Thoracic aorta (tissue), 2 donors: ENCODE measurements around the gene ANKRD29. TPM values are rescaled to one million over a fixed set of nuclear protein-coding genes. Genes with fewer than 3 reads are reported as not detected.

Source experiments
- ATAC-seq: fragments of 150-250 bp; one replicate; pipeline ENCODE4 v1.8.0; 2017; ENCODE audit warnings: low read depth; ENCODE audit not compliant: insufficient number of reproducible peaks, low FRiP score
- DNase-seq: peaks from one replicate; pipeline ENCODE4 v3.0.0-alpha.2; 2020; ENCODE audit warnings: low spot score
- H3K27ac ChIP-seq, 2 donors: fragments of 200-600 bp; sonication (generic); 1 replicate in 1 of 2; 2 replicates in 1 of 2; pipeline ENCODE4 v1.5.1; 2016; ENCODE audit warnings: mild to moderate bottlenecking in 2 of 2, moderate library complexity in 2 of 2
- H3K27me3 ChIP-seq: fragments of 200-600 bp; sonication (generic); replicated peaks from 2 replicates; pipeline ENCODE4 v1.6.0; 2016; ENCODE audit warnings: mild to moderate bottlenecking; ENCODE audit not compliant: insufficient read depth
- H3K36me3 ChIP-seq: fragments of 200-600 bp; sonication (generic); one replicate; pipeline ENCODE4 v1.5.1; 2016
- H3K4me1 ChIP-seq, 2 donors: fragments of 200-600 bp; sonication (generic); 1 replicate in 1 of 2; 2 replicates in 1 of 2; pipeline versions ENCODE4 v1.5.1 to v1.6.0; 2016; ENCODE audit warnings: low read depth in 2 of 2, mild to moderate bottlenecking in 1 of 2; ENCODE audit not compliant: control insufficient read depth in 1 of 2
- H3K4me3 ChIP-seq: fragments of 200-600 bp; sonication (generic); 2 replicates; pipeline ENCODE4 v1.5.1; 2016; ENCODE audit warnings: mild to moderate bottlenecking
- H3K9me3 ChIP-seq: fragments of 200-600 bp; sonication (generic); 2 replicates; pipeline ENCODE4 v1.5.1; 2016
- total RNA-seq, 2 donors: library from RNA; depleted of rRNA; stranded (reverse); fragments of >200 nt; gene quantifications; one replicate each; pipeline versions ENCODE4 v1.1.0 to v1.2.3, GENCODE V29; 2016
- TF ChIP-seq, protein P1 (sequence below): fragments of 200-600 bp; sonication (generic); IDR thresholded peaks from one replicate; pipeline ENCODE4 v1.5.1; 2019; ENCODE audit warnings: antibody characterized with exemption

Gene ANKRD29
- total RNA-seq, 2 donors from 2014 or later: 5.6 to 15.7 TPM

- TF ChIP-seq, protein P1, sequence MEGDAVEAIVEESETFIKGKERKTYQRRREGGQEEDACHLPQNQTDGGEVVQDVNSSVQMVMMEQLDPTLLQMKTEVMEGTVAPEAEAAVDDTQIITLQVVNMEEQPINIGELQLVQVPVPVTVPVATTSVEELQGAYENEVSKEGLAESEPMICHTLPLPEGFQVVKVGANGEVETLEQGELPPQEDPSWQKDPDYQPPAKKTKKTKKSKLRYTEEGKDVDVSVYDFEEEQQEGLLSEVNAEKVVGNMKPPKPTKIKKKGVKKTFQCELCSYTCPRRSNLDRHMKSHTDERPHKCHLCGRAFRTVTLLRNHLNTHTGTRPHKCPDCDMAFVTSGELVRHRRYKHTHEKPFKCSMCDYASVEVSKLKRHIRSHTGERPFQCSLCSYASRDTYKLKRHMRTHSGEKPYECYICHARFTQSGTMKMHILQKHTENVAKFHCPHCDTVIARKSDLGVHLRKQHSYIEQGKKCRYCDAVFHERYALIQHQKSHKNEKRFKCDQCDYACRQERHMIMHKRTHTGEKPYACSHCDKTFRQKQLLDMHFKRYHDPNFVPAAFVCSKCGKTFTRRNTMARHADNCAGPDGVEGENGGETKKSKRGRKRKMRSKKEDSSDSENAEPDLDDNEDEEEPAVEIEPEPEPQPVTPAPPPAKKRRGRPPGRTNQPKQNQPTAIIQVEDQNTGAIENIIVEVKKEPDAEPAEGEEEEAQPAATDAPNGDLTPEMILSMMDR: no peak
- no peak for DNase-seq
These were observed 54.5 kb downstream of the ANKRD29 start for GRCh38 chr18:23608211-23608610.

GRCh38 chr18:23605941-23606340 lies 56.8 kb downstream of the ANKRD29 start:
- H3K4me3 ChIP-seq: no peak overlapping the region
- H3K27me3 ChIP-seq: no peaks in the 10 kb centered on the region
- ATAC-seq: no peak

More at GRCh38 chr18:23608211-23608610, 54.5 kb downstream of the ANKRD29 start:
- no peak for ATAC-seq
- H3K27ac ChIP-seq: no peak overlapping the region
- H3K36me3 ChIP-seq: no peaks in the 10 kb centered on the region
- no peaks in the 10 kb centered on the region for H3K9me3 ChIP-seq
- H3K4me3 ChIP-seq: no peak overlapping the region
- H3K4me1 ChIP-seq: no peaks in the 10 kb centered on the region
- no peaks in the 10 kb centered on the region for H3K27me3 ChIP-seq

GRCh38 chr18:23599809-23600208 lies 62.9 kb downstream of the ANKRD29 start:
- Histone ChIP-seq H3K36me3 (no peaks in the 10 kb centered on the region), H3K4me3 (no peak overlapping the region), H3K9me3 (no peaks in the 10 kb centered on the region), H3K27ac (no peak overlapping the region), H3K4me1 (no peaks in the 10 kb centered on the region), H3K27me3 (no peaks in the 10 kb centered on the region)
- DNase-seq (no peak), ATAC-seq (no peak)
- TF ChIP-seq, protein P1: no peak

More at GRCh38 chr18:23605941-23606340, 56.8 kb downstream of the ANKRD29 start:
- DNase-seq: no peak
- H3K4me1 ChIP-seq: no peaks in the 10 kb centered on the region
- no peaks in the 10 kb centered on the region for H3K36me3 ChIP-seq
- no peak overlapping the region for H3K27ac ChIP-seq
- H3K9me3 ChIP-seq: no peaks in the 10 kb centered on the region
- TF ChIP-seq, protein P1: no peak

- no peak overlapping the region for H3K4me3 ChIP-seq
- H3K27me3 ChIP-seq: no peaks in the 10 kb centered on the region
- H3K9me3 ChIP-seq: no peaks in the 10 kb centered on the region
- DNase-seq (no peak), ATAC-seq (no peak)
- H3K36me3 ChIP-seq: no peaks in the 10 kb centered on the region
- no peaks in the 10 kb centered on the region for H3K4me1 ChIP-seq
- H3K27ac ChIP-seq: no peak overlapping the region
- TF ChIP-seq, protein P1: no peak
These were observed 66.5 kb downstream of the ANKRD29 start for GRCh38 chr18:23596183-23596582.

GRCh38 chr18:23595591-23595990 lies 67.1 kb downstream of the ANKRD29 start:
- no peaks in the 10 kb centered on the region for H3K27me3 ChIP-seq
- no peaks in the 10 kb centered on the region for H3K4me1 ChIP-seq
- TF ChIP-seq, protein P1: no peak
- ATAC-seq: no peak
- no peak overlapping the region for H3K27ac ChIP-seq
- no peaks in the 10 kb centered on the region for H3K9me3 ChIP-seq
- H3K36me3 ChIP-seq: no peaks in the 10 kb centered on the region
- no peak overlapping the region for H3K4me3 ChIP-seq
- DNase-seq: no peak
